ENCODE results near the gene PALD1.

PALD1 gene

DNA sequence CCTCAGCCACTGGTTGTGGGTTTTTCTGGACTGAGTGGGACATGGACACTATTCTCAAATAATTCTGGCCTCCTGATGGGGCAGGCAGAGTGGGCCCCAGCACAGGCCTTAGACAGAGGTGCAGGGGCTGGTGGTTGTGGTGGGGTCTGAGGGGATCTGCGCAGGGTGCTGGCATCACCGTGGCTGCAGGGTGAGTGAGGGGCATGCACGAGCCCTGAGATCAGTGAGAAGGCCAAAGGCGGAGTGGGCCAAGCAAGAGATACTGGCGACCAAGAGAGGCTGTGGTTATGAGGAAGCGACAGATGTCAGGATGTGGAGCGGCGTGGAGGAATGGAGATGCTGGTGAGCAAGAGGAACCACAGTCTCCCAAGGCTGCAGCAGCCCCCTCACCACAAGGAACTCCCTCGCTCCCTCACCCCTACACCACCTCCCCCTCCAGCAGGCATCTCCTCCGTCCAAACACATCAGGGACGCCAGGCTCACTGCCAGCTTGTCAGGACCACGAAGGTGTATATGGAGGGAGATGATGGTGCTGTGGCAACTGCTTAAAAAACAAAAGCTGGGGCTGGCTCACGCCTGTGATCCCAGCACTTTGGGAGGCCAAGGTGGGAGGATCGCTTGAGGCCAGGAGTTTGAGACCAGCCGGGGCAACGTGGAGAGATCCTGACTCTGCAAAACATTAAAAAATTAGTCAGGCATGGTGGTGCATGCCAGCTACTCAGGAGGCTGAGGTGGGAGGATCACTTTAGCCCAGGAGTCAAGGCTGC is 114.4 kb downstream of the PALD1 start:
- no peak for DNase-seq (ENCODE audit: low spot score)
- in situ Hi-C loops (cut with MboI; ENCODE audit: low pct_unique_long_range_greater_than_20kb, low sequenced_read_pairs, unreplicated experiment): no loop called here
- TF ChIP-seq, protein P1, sequence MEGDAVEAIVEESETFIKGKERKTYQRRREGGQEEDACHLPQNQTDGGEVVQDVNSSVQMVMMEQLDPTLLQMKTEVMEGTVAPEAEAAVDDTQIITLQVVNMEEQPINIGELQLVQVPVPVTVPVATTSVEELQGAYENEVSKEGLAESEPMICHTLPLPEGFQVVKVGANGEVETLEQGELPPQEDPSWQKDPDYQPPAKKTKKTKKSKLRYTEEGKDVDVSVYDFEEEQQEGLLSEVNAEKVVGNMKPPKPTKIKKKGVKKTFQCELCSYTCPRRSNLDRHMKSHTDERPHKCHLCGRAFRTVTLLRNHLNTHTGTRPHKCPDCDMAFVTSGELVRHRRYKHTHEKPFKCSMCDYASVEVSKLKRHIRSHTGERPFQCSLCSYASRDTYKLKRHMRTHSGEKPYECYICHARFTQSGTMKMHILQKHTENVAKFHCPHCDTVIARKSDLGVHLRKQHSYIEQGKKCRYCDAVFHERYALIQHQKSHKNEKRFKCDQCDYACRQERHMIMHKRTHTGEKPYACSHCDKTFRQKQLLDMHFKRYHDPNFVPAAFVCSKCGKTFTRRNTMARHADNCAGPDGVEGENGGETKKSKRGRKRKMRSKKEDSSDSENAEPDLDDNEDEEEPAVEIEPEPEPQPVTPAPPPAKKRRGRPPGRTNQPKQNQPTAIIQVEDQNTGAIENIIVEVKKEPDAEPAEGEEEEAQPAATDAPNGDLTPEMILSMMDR (IDR thresholded peaks at IDR 0.05; ENCODE audit: extremely low read depth, insufficient read depth, missing control alignments): no peak

DNA sequence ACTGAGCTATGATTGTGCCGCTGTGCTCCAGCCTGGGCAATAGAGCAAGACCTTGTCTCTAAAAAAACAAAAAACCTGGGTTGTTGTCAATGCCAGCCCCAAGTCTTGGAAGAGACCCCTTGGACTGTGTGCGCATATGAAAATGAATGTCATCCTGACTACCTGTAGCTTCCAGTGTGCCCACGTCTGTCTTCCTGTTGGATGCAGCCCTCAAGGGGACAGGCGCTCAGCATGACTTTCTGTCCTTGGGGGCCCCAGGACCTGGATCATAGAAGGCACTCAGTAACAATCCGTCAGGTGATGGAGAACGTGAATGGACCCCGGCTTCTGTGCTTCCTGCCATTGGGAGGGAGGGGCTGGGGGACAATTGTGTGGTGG is 114.9 kb downstream of the PALD1 start:
- no peak for DNase-seq (ENCODE audit: low spot score)

DNA sequence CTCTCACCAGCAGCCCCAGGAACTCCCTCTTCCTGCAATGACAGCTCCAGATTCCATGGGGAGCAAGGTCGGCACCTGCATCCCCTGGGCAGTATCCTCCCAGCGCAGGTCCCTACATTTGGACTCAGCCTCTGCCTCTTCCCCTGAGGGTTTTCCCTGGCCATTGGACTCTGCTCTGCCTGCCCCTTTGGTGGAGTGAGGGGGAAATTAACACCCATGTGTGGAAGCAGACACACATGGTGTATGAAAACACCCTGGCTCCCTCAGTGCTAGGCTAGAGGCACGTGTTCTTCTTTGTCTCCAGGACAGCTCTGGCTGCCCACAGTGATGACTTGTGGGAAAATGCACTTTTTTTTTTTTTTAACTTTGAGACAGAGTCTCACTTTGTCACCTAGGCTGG is 115.6 kb downstream of the PALD1 start:
- DNase-seq (ENCODE audit: low spot score): no peak
- TF ChIP-seq, protein P1 (IDR thresholded peaks at IDR 0.05; ENCODE audit: extremely low read depth, insufficient read depth, missing control alignments): no peak
- in situ Hi-C loops (cut with MboI; ENCODE audit: low pct_unique_long_range_greater_than_20kb, low sequenced_read_pairs, unreplicated experiment): no loop called here

More for the DNA sequence above, 114.9 kb downstream of the PALD1 start:
- TF ChIP-seq, protein P1 (IDR thresholded peaks at IDR 0.05; ENCODE audit: extremely low read depth, insufficient read depth, missing control alignments): no peak
- in situ Hi-C loops (cut with MboI; ENCODE audit: low pct_unique_long_range_greater_than_20kb, low sequenced_read_pairs, unreplicated experiment): no loop called here

DNA sequence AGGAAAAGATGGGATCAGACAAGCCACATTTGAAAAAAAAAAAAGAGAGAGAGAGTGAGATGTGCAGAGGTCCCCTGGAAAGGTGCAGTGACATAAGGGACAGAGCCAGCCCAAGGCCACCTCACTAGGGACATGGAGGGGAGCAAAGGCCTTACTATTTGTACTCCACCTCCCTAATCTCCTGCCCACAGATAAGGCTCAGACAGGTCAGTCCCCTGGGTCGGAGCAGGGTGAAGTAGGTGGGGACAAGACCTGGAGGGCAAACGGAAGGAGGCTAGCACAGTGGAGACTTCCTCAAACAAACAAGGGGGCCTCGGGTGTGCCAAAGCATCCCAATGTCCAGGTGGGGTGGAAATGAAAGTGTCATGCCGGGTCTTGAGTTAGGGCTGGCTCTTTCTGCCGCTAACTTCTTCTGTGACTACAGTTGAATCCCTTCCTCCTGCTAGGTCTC is 117.0 kb downstream of the PALD1 start:
- no peak for DNase-seq (ENCODE audit: low spot score)
- in situ Hi-C loops (cut with MboI; ENCODE audit: low pct_unique_long_range_greater_than_20kb, low sequenced_read_pairs, unreplicated experiment): no loop called here
- TF ChIP-seq, protein P1 (IDR thresholded peaks at IDR 0.05; ENCODE audit: extremely low read depth, insufficient read depth, missing control alignments): no peak

DNA sequence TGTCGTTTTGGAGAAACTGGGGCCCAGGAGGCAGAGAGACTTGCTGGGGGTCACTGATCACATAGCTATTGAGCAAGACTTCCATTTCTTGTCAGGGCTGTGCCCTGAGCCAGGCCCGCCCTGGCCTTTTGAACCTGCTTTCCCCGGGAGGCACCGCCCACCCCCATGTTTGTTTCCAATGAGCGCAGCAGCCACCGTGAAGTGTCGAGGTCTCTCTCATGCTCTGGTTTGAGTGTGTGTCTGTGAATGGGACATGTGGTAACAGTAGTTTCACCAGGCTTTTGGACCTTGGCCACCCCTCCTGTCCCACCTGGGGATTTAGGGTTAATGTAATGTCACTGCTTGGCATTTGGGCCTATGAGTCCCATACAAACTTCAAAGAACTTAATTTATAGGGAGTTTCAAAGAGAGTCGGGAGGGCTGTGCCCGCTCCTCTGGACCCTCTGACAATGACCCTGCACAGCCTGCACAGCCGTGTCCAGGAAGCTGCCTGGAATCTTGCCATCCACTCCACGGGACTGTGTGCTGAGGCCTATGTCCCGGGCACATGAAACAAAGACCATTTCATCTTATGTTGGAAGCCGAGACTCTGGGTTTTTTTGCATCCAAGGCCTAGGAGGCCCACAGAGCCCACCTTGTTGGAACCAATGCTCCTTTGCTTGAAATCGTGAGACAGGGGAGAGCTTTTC is 117.7 kb downstream of the PALD1 start:
- in situ Hi-C loops (cut with MboI; ENCODE audit: low pct_unique_long_range_greater_than_20kb, low sequenced_read_pairs, unreplicated experiment): no loop called here
- no peak for DNase-seq (ENCODE audit: low spot score)
- TF ChIP-seq, protein P1 (IDR thresholded peaks at IDR 0.05; ENCODE audit: extremely low read depth, insufficient read depth, missing control alignments): no peak

DNA sequence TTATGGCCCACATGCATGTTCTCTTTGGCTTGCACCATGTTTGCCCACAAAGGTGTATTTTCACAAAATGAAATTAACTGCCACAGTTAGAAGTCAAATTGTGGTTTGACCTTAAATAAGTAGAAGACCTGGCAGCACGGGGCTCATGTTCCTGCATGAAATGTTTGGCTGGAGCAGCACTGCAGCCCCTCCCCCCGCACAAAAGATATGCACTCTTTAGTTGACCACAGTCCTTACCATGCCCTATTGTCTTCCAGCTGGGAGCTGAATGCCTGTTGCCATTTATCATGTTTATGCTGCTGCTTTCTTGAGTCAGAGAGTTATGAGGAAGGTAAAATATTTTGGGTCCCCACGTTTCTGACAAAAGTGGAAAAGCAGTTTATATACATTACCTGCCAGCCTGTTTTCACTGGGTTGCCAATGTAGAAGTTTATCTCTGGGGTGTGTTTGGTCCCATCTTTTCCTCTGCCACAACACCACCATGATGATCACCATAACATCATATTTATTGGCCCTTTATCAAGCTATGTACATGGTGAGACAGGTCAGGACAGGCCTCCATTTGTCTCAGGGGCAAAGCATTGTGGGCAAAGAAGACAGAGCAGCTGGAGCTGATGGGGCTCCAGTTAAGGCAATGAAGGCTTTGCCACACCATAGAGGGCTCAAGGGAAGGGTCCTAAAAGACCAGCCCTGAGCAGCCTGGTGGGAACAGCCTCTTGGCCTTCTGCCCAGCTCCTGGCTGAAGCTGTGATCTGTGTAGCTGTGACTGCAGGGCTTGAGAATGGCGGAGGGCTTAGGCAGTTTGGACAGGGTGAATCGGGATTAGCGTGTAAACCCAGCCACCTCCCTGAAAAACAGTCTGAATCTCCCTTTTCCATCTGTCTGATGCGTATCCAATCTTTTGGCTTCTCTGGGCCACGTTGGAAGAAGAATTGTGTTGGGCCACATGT is 118.6 kb downstream of the PALD1 start:
- in situ Hi-C loops (cut with MboI; ENCODE audit: low pct_unique_long_range_greater_than_20kb, low sequenced_read_pairs, unreplicated experiment): no loop called here
- DNase-seq (ENCODE audit: low spot score): no peak
- TF ChIP-seq, protein P1 (IDR thresholded peaks at IDR 0.05; ENCODE audit: extremely low read depth, insufficient read depth, missing control alignments): no peak

Data from GM13977 (cell line).